K562 (cell line): ENCODE results near the gene ABCB9. TPM values are rescaled to one million over a fixed set of nuclear protein-coding genes. Genes with fewer than 3 reads are reported as not detected.

ENCODE experiments used
- ATAC-seq: fragments of 200-7000 bp; cut with Tn5 transposase; 3 replicates; pipeline ENCODE4 v1.9.1; 2020; ENCODE audit warnings: moderate library complexity
- BruUV-seq: library from RNA; stranded (reverse); fragments of 400-500 nt; replicated peaks from 2 replicates; lab custom pipeline; 2021; lab: Mats Ljungman, UMichigan
- CTCF ChIA-PET: fragments of 300-600 bp; formaldehyde crosslinking; extraction: SDS; loops from one replicate; lab custom pipeline; 2021; ENCODE audit warnings: low intra/inter-chr PET ratio; lab: Yijun Ruan, JAX
- POLR2A ChIA-PET: fragments of 300-600, 350-650 bp; sonication (Branson Sonifier 250); formaldehyde crosslinking; extraction: SDS; loops from one replicate; lab custom pipeline; 2021; ENCODE audit warnings: antibody characterized with exemption, inconsistent platforms; lab: Yijun Ruan, JAX
- DNase-seq, 4 experiments: peaks; one replicate each; pipeline versions ENCODE4 v3.0.0 to v3.0.0-alpha.2; 2011 to 2018; ENCODE audit warnings: low spot score in 3 of 4, mixed read lengths in 3 of 4; ENCODE audit errors: extremely low read depth in 1 of 4
- FAIRE-seq: peaks from 2 replicates; lab custom pipeline; 2011; peaks lifted over from hg19 to GRCh38; lab: Jason Lieb, UNC
- H2AFZ ChIP-seq: 2 replicates; pipeline ENCODE4 v1.6.0; 2011; ENCODE audit warnings: low read depth, low read length, control low read depth, inconsistent platforms
- H3K27ac ChIP-seq: fragments of 200-600 bp; 3 replicates; pipeline ENCODE4 v1.8.0; 2011; ENCODE audit warnings: low read depth, mild to moderate bottlenecking, control low read depth, inconsistent platforms, low read length, moderate library complexity, mixed read lengths; ENCODE audit errors: extremely low read depth
- H3K27me3 ChIP-seq, 2 experiments: fragments of 300-600 bp in 1 of 2; 2 replicates in 1 of 2; 3 replicates in 1 of 2; pipeline versions ENCODE4 v1.6.0 to v1.8.0; 2011; ENCODE audit warnings: inconsistent platforms in 2 of 2, low read length in 2 of 2, mild to moderate bottlenecking in 1 of 2, mixed read lengths in 1 of 2, moderate library complexity in 1 of 2; ENCODE audit not compliant: control insufficient read depth in 2 of 2, insufficient read depth in 2 of 2
- H3K36me3 ChIP-seq: fragments of 300-600 bp; 3 replicates; pipeline ENCODE4 v1.8.0; 2011; ENCODE audit warnings: mild to moderate bottlenecking, low read length, inconsistent platforms; ENCODE audit not compliant: control insufficient read depth, insufficient read depth
- H3K4me1 ChIP-seq, 2 experiments: fragments of 200-600 bp in 1 of 2; replicated peaks in 1 of 2; 2 replicates in 1 of 2; 3 replicates in 1 of 2; pipeline versions ENCODE4 v1.5.1 to v1.8.0; 2011; ENCODE audit warnings: inconsistent platforms in 2 of 2, low read length in 2 of 2, mild to moderate bottlenecking in 1 of 2, mixed read lengths in 1 of 2, moderate library complexity in 1 of 2; ENCODE audit not compliant: control insufficient read depth in 2 of 2, insufficient read depth in 2 of 2
- H3K4me2 ChIP-seq: 2 replicates; pipeline ENCODE4 v1.6.1; 2011; ENCODE audit warnings: low read length, control low read depth, inconsistent platforms, mixed read lengths; ENCODE audit not compliant: insufficient read depth
- H3K4me3 ChIP-seq: fragments of 200-600 bp; sonication (generic), shearing (Covaris generic); 2 replicates; pipeline ENCODE4 v1.5.1; 2016; ENCODE audit warnings: control low read depth, inconsistent platforms
- H3K79me2 ChIP-seq: fragments of 200-600 bp; 3 replicates; pipeline ENCODE4 v1.8.0; 2011; ENCODE audit warnings: low read length, inconsistent platforms; ENCODE audit not compliant: control insufficient read depth, insufficient read depth
- H3K9ac ChIP-seq, 2 experiments: 2 replicates each; pipeline versions ENCODE4 v1.6.0 to v1.6.1; 2011; ENCODE audit warnings: low read depth in 2 of 2, low read length in 2 of 2, control low read depth in 1 of 2, inconsistent platforms in 1 of 2, mild to moderate bottlenecking in 1 of 2, mixed read lengths in 1 of 2; ENCODE audit not compliant: insufficient read depth in 1 of 2
- H3K9me1 ChIP-seq: one replicate; pipeline ENCODE4 v1.6.0; 2011; ENCODE audit warnings: inconsistent platforms, mild to moderate bottlenecking, low read length, moderate library complexity; ENCODE audit not compliant: control insufficient read depth, insufficient read depth
- H3K9me3 ChIP-seq: replicated peaks from 2 replicates; pipeline ENCODE4 v1.5.1; 2011; ENCODE audit warnings: low read depth, low read length, inconsistent platforms; ENCODE audit not compliant: control insufficient read depth, insufficient read depth
- H4K20me1 ChIP-seq: replicated peaks from 2 replicates; pipeline ENCODE4 v1.6.1; 2011; ENCODE audit warnings: low read length, inconsistent platforms, mixed read lengths; ENCODE audit not compliant: control insufficient read depth, insufficient read depth
- ATF2 ChIP-seq: sonication (generic); formaldehyde crosslinking; IDR thresholded peaks from 2 replicates; pipeline ENCODE4 v1.8.1; 2022; ENCODE audit warnings: missing genetic modification reagents
- BRF2 ChIP-seq: IDR thresholded peaks from 3 replicates; pipeline ENCODE4 v1.6.1; 2011; ENCODE audit warnings: borderline replicate concordance, mild to moderate bottlenecking; ENCODE audit not compliant: insufficient read length, insufficient read depth
- CBX2 ChIP-seq: fragments of 200-600 bp; sonication (generic); IDR thresholded peaks from one replicate; pipeline ENCODE4 v1.6.1; 2012; ENCODE audit warnings: mild to moderate bottlenecking, low read length, inconsistent platforms; ENCODE audit not compliant: insufficient read depth, poor library complexity, severe bottlenecking
- GTF2B ChIP-seq: IDR thresholded peaks from 2 replicates; pipeline ENCODE4 v1.6.1; 2011; ENCODE audit not compliant: insufficient read length; ENCODE audit errors: extremely low read depth
- MAX ChIP-seq: sonication (generic); formaldehyde crosslinking; IDR thresholded peaks from 2 replicates; pipeline ENCODE4 v1.9.0; 2022; ENCODE audit warnings: mild to moderate bottlenecking, missing genetic modification reagents
- NCOR1 ChIP-seq: fragments of 450-650 bp; IDR thresholded peaks from 2 replicates; pipeline ENCODE4 v1.6.1; 2016; ENCODE audit warnings: mild to moderate bottlenecking, moderate library complexity
- NEUROD1 ChIP-seq: fragments of 150-350 bp; IDR thresholded peaks from 2 replicates; pipeline ENCODE4 v1.6.1; 2014; ENCODE audit warnings: borderline replicate concordance, low read length, low read depth; ENCODE audit not compliant: partially characterized antibody
- NR2C1 ChIP-seq, 2 experiments: fragments of 450-650 bp; IDR thresholded peaks; 2 replicates each; pipeline ENCODE4 v1.6.1; 2017; ENCODE audit warnings: mild to moderate bottlenecking in 2 of 2, antibody characterized with exemption in 1 of 2, inconsistent platforms in 1 of 2, missing compliant biosample characterization in 1 of 2, missing genetic modification characterization in 1 of 2
- PKNOX1 ChIP-seq: fragments of 450-650 bp; IDR thresholded peaks from 2 replicates; pipeline ENCODE4 v1.6.1; 2016
- SIN3B ChIP-seq: fragments of 450-650 bp; IDR thresholded peaks from 2 replicates; pipeline ENCODE4 v1.6.1; 2017; ENCODE audit warnings: low read depth, mild to moderate bottlenecking, moderate library complexity
- TEAD2 ChIP-seq: fragments of 450-650 bp; IDR thresholded peaks from 2 replicates; pipeline ENCODE4 v1.6.1; 2016; ENCODE audit warnings: missing genetic modification characterization, control low read depth, missing compliant biosample characterization
- THAP7 ChIP-seq: fragments of 250-450 bp; sonication (Bioruptor Pico); IDR thresholded peaks from 2 replicates; pipeline ENCODE4 v1.5.0; 2021
- TSC22D4 ChIP-seq: fragments of 450-650 bp; IDR thresholded peaks from 2 replicates; pipeline ENCODE4 v1.6.1; 2016; ENCODE audit warnings: missing genetic modification characterization, missing biosample characterization, control low read depth
- ZNF75A ChIP-seq: fragments of 450-650 bp; formaldehyde crosslinking; IDR thresholded peaks from 2 replicates; pipeline ENCODE4 v1.4.0; 2020; ENCODE audit warnings: mild to moderate bottlenecking
- ZNF77 ChIP-seq: fragments of 250-450 bp; sonication (Bioruptor Pico); IDR thresholded peaks from 2 replicates; pipeline ENCODE4 v1.5.0; 2020
- WGBS: fragments of 100-300 bp; shearing (Covaris generic); methylation state at CpG from one replicate; pipeline ENCODE4 v1.1.6; 2016; ENCODE audit warnings: low coverage, mixed read lengths; ENCODE audit not compliant: insufficient coverage; ENCODE audit errors: missing lambda C conversion rate; 5-methylcytosine and 5-hydroxymethylcytosine counted together
- in situ Hi-C: fragments of 300-500 bp; cut with MboI; formaldehyde crosslinking; loops from 4 replicates; pipeline ENCODE4 v1.15.0; 2018; ENCODE audit warnings: inconsistent platforms, mixed read lengths
- intact Hi-C: fragments of 100-400 bp; cut with micrococcal nuclease; formaldehyde crosslinking; loops from 2 replicates; pipeline ENCODE4 v1.14.2; 2022
- polyA plus RNA-seq, 8 experiments: library from polyadenylated mRNA; depleted of rRNA in 4 of 8; stranded (reverse) in 5 of 8; unstranded in 3 of 8; fragments of >200 nt; fragmentation: Nextera tagmentation in 2 of 8; fragmentation: Illumina TruSeq in 1 of 8; extraction: Ambion mirVana in 2 of 8; extraction: Trizol in 1 of 8; gene quantifications; 2 replicates each; pipeline versions ENCODE4 v1.2.1 to v1.2.3, GENCODE V29; 2011 to 2014; ENCODE audit warnings: inconsistent platforms in 1 of 8, missing spikeins in 1 of 8
- total RNA-seq, 7 experiments: library from RNA; depleted of rRNA in 6 of 7; stranded (reverse); fragments of >200 nt in 6 of 7; fragmentation: Illumina TruSeq in 2 of 7; extraction: Trizol in 2 of 7; gene quantifications; 2 replicates each; pipeline versions ENCODE4 v1.2.1 to v1.2.3, GENCODE V29; 2011 to 2021; ENCODE audit warnings: low replicate concordance in 1 of 7

Gene ABCB9
- total and polyA plus RNA-seq, 9 of the 15 experiments (the other 6 are each of a cell fraction or from before 2014, with no cell fraction given) = 0.20 to 12.6 (median 6.2) TPM

GRCh38 chr12:122903693-122904034 lies 62.6 kb downstream of the ABCB9 start (continued):
- TF ChIP-seq PKNOX1 = no peak
- TF ChIP-seq ZNF75A (CRISPR knock-in tag) = no peak
- TF ChIP-seq BRF2 = no peak
- TF ChIP-seq CBX2 = no peak

GRCh38 chr12:122902854-122903692 lies 63.2 kb downstream of the ABCB9 start:
- WGBS = 6% methylated on average over 10 of the region's 10 CpGs
- in situ Hi-C loops = no loop called here
- TF ChIP-seq ATF2 (CRISPR knock-in tag) (no peak), GTF2B (no peak), NR2C1 (IDR thresholded peaks at IDR 0.05) (no peak), NR2C1 (tag; IDR thresholded peaks at IDR 0.05) (no peak), ZNF77 (CRISPR knock-in tag) (no peak), NCOR1 (no peak), MAX (CRISPR knock-in tag) (no peak), TSC22D4 (tag) (no peak), THAP7 (no peak), NEUROD1 (no peak), TEAD2 (tag) (no peak), SIN3B (no peak)

More at GRCh38 chr12:122902854-122903692, 63.2 kb downstream of the ABCB9 start:
- Histone ChIP-seq H3K9ac (peak overlapping the region in 1 of 2 experiments; percentile 27; a peak in 1 of 4 replicates), H3K4me3 (no peak overlapping the region), H3K79me2 (no peaks in the 10 kb centered on the region), H3K27ac (no peak overlapping the region), H3K4me1 (peaks cover 7 to 10% of the 10 kb centered on the region in 2 experiments; a peak in 4 of 5 replicates), H3K4me2 (no peak overlapping the region), H3K9me1 (no peaks in the 10 kb centered on the region), H3K9me3 (no peaks in the 10 kb centered on the region), H3K36me3 (no peaks in the 10 kb centered on the region), H4K20me1 (no peaks in the 10 kb centered on the region), H2AFZ (no peak overlapping the region), H3K27me3 (no peaks in the 10 kb centered on the region)
- ATAC-seq (no peak; the same call in 2 of the 3 replicates), DNase-seq (no peak), FAIRE-seq (no peak)
- ChIA-PET CTCF (no interaction called here), POLR2A (interaction anchor here (0.6 to 0.7 kb wide), 2 partner anchors 11 to 232 kb away, joined by 3 read pairs; no protein-coding TSS in a partner anchor)
- no TSS peak for BruUV-seq
- intact Hi-C loops = no loop called here
